H1 (cell line): ENCODE results near the gene PIWIL1.

ENCODE experiments used
- CTCF ChIP-seq, 3 experiments: IDR thresholded peaks; 1 replicate in 2 of 3; 2 replicates in 1 of 3; pipeline versions ENCODE4 v1.5.1 to v1.6.1; 2011; ENCODE audit warnings: low read length in 3 of 3, mild to moderate bottlenecking in 3 of 3, inconsistent platforms in 2 of 3, low read depth in 1 of 3, moderate library complexity in 1 of 3; ENCODE audit not compliant: insufficient read depth in 1 of 3; ENCODE audit errors: control extremely low read depth in 1 of 3
- EGR1 ChIP-seq: IDR thresholded peaks from 2 replicates; pipeline ENCODE4 v1.6.1; 2011; ENCODE audit warnings: low read depth, low read length, borderline replicate concordance
- EZH2 ChIP-seq: fragments of 200-600 bp; sonication (generic); IDR thresholded peaks from 2 replicates; pipeline ENCODE4 v1.7.1; 2012; ENCODE audit warnings: low read depth, mild to moderate bottlenecking, moderate library complexity, low read length, inconsistent platforms; ENCODE audit not compliant: severe bottlenecking
- FOSL1 ChIP-seq: IDR thresholded peaks from 2 replicates; pipeline ENCODE4 v1.6.1; 2011; ENCODE audit warnings: mild to moderate bottlenecking, low read depth, low read length, moderate library complexity; ENCODE audit not compliant: insufficient read depth
- HDAC2 ChIP-seq, 2 experiments: fragments of 300-600 bp in 1 of 2; sonication (generic) in 1 of 2; IDR thresholded peaks; 2 replicates each; pipeline ENCODE4 v1.6.1; 2011 to 2012; ENCODE audit warnings: low read depth in 2 of 2, low read length in 2 of 2, mild to moderate bottlenecking in 2 of 2, moderate library complexity in 2 of 2, borderline replicate concordance in 1 of 2, inconsistent platforms in 1 of 2
- JUN ChIP-seq: IDR thresholded peaks from 2 replicates; pipeline ENCODE4 v1.6.1; 2011; ENCODE audit warnings: low read depth, mild to moderate bottlenecking, improper control_type of control experiment, low read length
- KDM1A ChIP-seq: fragments of 200-600, 300-600 bp; sonication (generic); IDR thresholded peaks from 2 replicates; pipeline ENCODE4 v1.7.1; 2016; ENCODE audit warnings: mild to moderate bottlenecking, low read length, borderline replicate concordance
- MAFK ChIP-seq: IDR thresholded peaks from 2 replicates; pipeline ENCODE4 v1.6.1; 2012; ENCODE audit warnings: low read depth, mild to moderate bottlenecking, improper control_type of control experiment, low read length
- MAX ChIP-seq: IDR thresholded peaks from 2 replicates; pipeline ENCODE4 v1.6.1; 2012; ENCODE audit warnings: inconsistent platforms
- POLR2A ChIP-seq, 2 experiments: IDR thresholded peaks; 1 replicate in 1 of 2; 2 replicates in 1 of 2; pipeline ENCODE4 v1.6.1; 2011; ENCODE audit warnings: low read depth in 2 of 2, low read length in 2 of 2, mild to moderate bottlenecking in 2 of 2; ENCODE audit errors: control extremely low read depth in 1 of 2
- POLR2AphosphoS5 ChIP-seq: IDR thresholded peaks from 2 replicates; pipeline ENCODE4 v1.6.1; 2011; ENCODE audit warnings: low read depth, low read length
- SP2 ChIP-seq: IDR thresholded peaks from 2 replicates; pipeline ENCODE4 v1.6.1; 2012; ENCODE audit warnings: mild to moderate bottlenecking, low read length, inconsistent platforms
- YY1 ChIP-seq: IDR thresholded peaks from 2 replicates; pipeline ENCODE4 v1.6.1; 2011; ENCODE audit warnings: low read depth, mild to moderate bottlenecking, low read length
- ZNF274 ChIP-seq: IDR thresholded peaks from 2 replicates; pipeline ENCODE4 v1.7.0; 2012; ENCODE audit warnings: low read length, borderline replicate concordance; ENCODE audit errors: extremely low read depth

- TF ChIP-seq CTCF (IDR thresholded peaks at IDR 0.05; ENCODE audit: control extremely low read depth in 1 of 3, insufficient read depth in 1 of 3, low read depth in 1 of 3, low read length in 3 of 3) (no peak), POLR2AphosphoS5 (no peak), JUN (no peak), POLR2A (IDR thresholded peaks at IDR 0.05; ENCODE audit: control extremely low read depth in 1 of 2, low read depth in 2 of 2, low read length in 2 of 2) (no peak), EZH2 (no peak), ZNF274 (no peak), SP2 (no peak), FOSL1 (no peak), YY1 (no peak), MAX (no peak), MAFK (no peak), HDAC2 (IDR thresholded peaks at IDR 0.05; ENCODE audit: borderline replicate concordance in 1 of 2, low read depth in 2 of 2, low read length in 2 of 2) (no peak), EGR1 (no peak), KDM1A (no peak)
Observed at GRCh38 chr12:130301559-130301958, 36.1 kb upstream of the PIWIL1 start.
